ENCODE results near the gene BAX.

The BAX gene

GRCh38 chr19:48963371-48964204, 8.9 kb downstream of the BAX start:
- peak; percentile 85 for DNase-seq

GRCh38 chr19:48964205-48965039, 9.7 kb downstream of the BAX start:
- peak; percentile 39 for DNase-seq

- DNase-seq = peak; percentile 98
Observed at GRCh38 chr19:48965040-48965805, 10.5 kb downstream of the BAX start, which contains the start of gene FTL. TSS of gene FTL (plus strand) at chr19:48965309. CDS start at chr19:48965508, 199 bp downstream.

- DNase-seq = peak; percentile 90
Observed at GRCh38 chr19:48965806-48966540, 11.3 kb downstream of the BAX start.

- DNase-seq = peak; percentile 27
Observed at GRCh38 chr19:48966541-48967345, 12.1 kb downstream of the BAX start.

GRCh38 chr19:48967346-48968178, 12.9 kb downstream of the BAX start:
- peak; percentile 39 for DNase-seq

- DNase-seq = peak; percentile 33
Observed at GRCh38 chr19:48968179-48968661, 13.5 kb downstream of the BAX start.

GRCh38 chr19:48968813-48969218, 14.1 kb downstream of the BAX start:
- DNase-seq = no peak

- no peak for DNase-seq
Observed at GRCh38 chr19:48969276-48970138, 14.8 kb downstream of the BAX start.

GRCh38 chr19:48970139-48970766, 15.6 kb downstream of the BAX start:
- DNase-seq = no peak

GRCh38 chr19:48970923-48971395, 16.3 kb downstream of the BAX start:
- DNase-seq = peak; percentile 86

GRCh38 chr19:48975947-48976847, 21.5 kb downstream of the BAX start:
- peak; percentile 59 for DNase-seq

GRCh38 chr19:48977061-48977460, 22.4 kb downstream of the BAX start:
- DNase-seq = no peak

GRCh38 chr19:48982280-48982679, 27.6 kb downstream of the BAX start:
- no peak for DNase-seq

- no peak for DNase-seq
Observed at GRCh38 chr19:48985711-48986110, 31.0 kb downstream of the BAX start.

- no peak for DNase-seq
Observed at GRCh38 chr19:48986211-48986610, 31.5 kb downstream of the BAX start.

GRCh38 chr19:48987323-48987722, 32.6 kb downstream of the BAX start:
- DNase-seq = no peak

- DNase-seq = no peak
Observed at GRCh38 chr19:48988286-48988685, 33.6 kb downstream of the BAX start.
